T47D (cell line): Measurements from ENCODE around the gene ZNRD2.

ENCODE experiments used
- DNase-seq, 2 experiments: peaks; one replicate each; pipeline versions ENCODE4 v3.0.0 to v3.0.0-alpha.2; 2011 to 2012; ENCODE audit warnings: low read depth in 1 of 2, low spot score in 1 of 2
- JUND ChIP-seq: IDR thresholded peaks from 2 replicates; pipeline ENCODE4 v1.6.1; 2012; ENCODE audit warnings: low read depth
- in situ Hi-C: cut with HindIII; loops from 2 replicates; pipeline ENCODE4 v1.10.0; 2016; ENCODE audit warnings: low sequenced_read_pairs, low pct_unique_long_range_greater_than_20kb

Gene ZNRD2

DNA sequence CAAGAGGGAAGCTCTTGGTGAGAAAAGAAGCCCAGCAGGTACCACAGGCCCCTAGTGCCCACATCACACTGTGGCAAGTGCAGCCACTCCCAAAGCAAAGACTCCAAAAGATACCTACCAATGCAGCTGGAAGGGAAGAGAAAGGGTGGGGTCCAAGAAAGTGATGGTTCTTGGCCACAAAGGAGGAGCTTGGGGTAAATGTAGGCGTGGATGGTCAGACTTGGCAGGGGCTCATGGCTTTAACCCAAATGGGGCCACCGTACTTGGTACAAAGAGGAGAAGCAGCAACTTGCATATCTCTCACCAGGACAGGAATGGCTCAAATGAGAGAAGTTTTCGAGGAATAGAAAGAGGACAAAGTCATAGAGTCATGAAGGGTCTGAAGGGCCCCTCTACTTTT, 39.0 kb downstream of the ZNRD2 start:
- no peak for DNase-seq
- in situ Hi-C loops: no loop called here
- TF ChIP-seq JUND: no peak

DNA sequence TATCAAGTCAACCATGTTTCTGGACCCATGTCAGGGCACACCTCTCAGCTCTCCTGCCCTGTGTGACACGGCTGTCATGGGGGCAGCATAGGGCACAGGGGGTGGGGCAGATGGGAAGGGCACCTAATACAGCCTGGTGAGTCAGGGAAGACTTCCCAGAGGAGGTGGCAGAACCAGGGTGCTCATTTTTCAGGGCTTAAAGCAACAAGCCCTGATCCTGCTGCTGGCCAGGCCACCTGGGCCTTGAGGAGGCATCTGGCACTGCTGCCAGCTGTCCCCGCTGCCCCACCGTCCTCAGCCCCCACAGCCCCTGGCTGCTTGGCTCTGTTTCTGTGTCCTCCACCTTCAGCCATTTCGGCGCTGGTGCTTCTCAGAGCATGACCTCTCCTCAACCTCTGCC, 39.4 kb downstream of the ZNRD2 start:
- no peak for TF ChIP-seq JUND
- DNase-seq: no peak
- in situ Hi-C loops: no loop called here

DNA sequence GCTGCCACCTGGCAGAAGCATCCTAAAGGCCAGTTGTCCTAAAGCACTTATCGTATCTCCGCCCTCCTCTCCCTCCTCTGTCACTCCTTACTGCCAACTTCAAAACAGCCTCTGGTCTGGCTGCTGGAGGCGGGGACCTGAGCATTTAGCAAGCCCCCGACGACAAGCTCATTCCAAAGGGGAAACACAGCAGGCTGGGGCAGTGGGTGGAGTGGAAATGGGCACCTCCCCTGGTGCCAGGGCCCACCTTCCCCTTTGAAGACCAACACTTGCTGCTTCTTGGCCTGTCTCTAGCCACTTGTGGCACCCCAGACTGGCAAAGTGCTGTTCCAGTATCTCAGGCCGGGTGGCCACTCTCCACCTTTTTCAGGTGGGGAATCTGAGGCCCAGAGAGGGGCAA, 40.1 kb downstream of the ZNRD2 start:
- in situ Hi-C loops: no loop called here
- no peak for TF ChIP-seq JUND
- DNase-seq: no peak

DNA sequence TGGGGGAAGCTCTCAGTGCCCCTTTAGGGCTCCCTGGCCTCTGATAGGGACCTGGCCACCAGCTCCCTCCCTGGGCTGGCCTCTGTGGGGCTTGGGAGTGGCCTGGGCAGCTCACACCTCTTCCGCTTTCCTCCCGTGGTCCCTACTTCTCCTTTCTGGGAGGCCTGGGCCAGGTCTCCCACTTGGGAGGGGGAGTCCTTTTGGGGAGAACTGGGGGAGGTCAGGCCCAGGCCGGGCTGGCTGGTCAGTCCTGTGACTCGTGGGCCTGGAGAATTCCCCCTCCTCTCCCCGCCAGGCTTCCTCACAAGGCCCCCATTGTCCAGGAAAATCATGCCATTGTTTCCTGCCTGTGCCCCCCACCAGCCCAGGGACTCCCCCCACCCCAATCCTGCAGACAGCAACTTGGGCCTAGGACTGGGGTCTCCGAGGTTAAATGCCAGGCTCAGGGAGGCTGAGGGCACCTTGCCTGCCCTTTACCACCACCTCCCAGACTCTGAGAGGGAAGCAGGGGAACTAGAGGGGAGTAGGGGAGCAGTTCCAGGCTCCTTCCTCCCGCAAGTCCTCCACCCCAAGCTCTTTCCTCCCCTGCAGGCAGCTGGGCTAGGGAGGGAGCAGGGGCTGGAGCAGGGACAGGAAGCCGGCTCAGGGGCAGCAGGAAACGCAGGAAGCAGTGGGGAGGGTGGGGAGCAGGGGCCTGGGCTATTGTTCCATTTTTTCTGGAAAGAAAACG, 40.9 kb downstream of the ZNRD2 start:
- DNase-seq: no peak
- TF ChIP-seq JUND: no peak
- in situ Hi-C loops: no loop called here

DNA sequence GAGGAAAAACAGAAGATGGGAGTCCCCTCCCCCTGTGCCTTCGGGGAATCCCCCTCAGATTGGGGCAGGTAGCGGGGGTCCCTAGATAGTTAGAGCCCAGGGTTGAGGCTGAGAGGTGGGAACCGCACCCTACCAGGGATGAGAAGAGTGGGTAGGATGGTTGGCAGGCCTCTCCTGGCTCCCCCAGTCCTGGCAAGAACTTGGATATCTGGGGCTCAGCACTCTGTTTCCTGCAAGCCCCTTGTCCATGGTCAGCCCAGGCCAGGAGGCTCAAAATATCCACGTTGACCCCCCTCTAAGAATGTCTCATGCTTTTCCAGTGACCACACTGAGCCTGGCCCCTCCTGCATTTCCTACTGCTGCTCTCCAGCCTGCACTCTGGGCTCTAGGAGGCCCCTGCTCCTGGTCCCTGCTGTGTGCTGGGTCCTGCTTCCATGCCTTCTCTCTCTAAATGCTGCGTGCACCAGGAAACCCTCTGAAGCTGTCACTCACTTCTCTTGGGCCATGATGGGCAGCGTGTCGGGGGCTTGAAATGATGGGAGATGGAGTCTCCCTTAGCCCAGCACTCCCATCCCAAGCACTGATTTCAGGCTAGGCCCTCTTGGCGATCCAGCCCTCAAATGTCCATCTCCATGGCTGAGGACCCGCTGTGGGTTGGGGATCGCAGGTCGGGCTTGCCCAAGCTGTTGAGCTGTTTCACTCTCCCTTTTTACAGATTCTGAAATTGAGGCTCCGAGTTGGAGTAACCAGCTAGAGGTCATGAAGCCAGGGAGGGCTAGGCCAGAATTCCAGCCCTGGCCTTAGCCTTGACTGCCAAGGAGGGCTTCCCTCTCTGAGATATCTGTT, 41.7 kb downstream of the ZNRD2 start:
- no peak for TF ChIP-seq JUND
- DNase-seq: no peak
- in situ Hi-C loops: no loop called here

DNA sequence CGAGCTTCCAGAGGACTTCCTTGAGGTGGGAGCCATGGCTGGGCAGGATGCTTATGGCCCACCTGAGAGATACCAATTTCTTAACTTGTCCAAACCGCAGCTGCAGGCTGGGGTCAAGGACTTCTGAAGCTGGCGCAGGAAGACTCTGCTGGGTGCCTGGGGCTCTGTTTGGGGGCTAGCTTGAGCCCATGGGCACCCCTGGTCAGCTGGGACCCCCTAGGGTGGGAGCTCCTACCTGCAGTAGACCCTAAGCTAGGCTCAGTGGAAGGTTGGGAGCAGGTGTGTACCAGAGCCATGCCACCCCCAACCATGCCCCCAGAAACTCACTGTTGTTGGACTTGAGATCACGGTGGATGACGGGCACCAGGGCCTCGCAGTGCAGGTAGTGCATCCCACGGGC, 42.4 kb downstream of the ZNRD2 start:
- no peak for DNase-seq
- in situ Hi-C loops: no loop called here
- TF ChIP-seq JUND: no peak

DNA sequence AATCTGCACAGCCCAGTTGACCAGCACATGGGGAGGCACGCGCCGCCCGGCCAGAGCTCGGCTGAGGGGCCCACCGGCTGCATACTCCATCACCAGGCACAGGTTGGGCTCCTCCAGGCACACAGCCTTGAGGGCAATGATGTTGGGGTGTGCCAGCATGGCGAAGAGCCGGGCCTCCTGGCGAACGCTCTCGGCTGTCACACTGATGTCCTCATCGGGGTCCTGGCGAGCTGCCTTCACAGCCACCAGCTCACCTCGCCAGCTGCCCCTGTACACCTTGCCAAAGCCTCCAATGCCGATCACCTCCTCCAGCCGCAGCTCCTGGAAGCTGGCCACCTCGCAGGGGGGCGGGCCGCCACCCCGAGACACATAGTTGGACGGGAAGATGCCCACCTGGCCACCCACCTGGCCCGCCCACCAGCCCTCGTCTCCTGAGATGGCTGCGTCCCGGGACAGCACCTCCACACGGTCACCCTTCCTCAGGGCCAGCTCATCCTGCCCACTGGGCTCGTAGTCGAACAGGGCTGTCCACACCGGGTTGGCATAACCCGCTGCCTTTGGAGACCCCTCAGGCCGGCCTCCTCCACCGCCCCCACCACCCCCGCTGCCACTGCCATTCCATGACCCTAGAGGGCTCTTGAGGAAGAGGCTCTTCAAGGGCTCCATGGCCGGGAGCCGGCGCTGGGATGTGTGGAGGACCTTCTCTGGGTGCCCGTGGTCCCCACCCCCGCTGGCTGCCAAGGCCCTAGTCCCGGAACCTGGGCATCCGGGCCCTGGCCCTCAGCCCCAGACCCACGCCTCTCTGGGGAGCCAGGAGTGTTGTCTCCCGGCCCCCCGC, 43.0 kb downstream of the ZNRD2 start:
- TF ChIP-seq JUND: no peak
- in situ Hi-C loops: no loop called here
- DNase-seq: peak in 1 of 2 experiments; percentile 58

DNA sequence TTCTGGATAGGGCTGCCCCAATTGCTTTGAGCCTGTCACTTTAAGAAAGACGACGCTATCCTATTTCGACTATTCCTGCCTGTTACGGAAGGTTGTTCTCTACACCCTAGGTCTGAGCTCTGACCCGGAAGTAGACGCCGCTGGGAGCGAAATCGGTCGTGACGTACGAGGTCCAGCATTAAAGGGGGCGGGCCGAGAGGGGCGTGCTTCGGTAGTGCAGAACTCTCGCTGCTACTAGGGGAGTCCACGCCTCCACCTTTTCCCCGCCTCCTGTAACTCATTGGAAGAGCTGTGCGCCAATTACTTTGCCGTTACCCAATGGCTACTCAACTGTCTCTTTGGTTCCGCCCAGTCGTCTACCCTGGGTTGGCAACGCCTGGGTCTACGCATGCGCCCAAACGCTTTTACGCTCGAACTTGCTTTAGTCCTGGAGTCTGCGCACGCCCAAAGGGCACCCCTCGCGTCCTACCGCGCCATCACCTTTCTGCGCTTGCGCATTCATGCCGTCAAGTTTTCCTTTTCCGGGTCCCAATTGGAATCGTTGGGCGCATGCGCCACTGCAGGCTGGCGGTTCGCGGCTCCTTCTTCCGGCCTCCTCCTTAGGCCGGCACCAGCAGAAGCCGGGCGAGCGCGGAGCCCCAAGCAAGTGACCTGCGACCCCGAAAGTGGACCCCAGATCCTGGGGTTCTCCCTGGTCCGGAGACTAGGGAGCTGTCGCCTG, 45.1 kb downstream of the ZNRD2 start, which contains the start of gene PCNX3:
TSS of gene PCNX3 (plus strand) at position 548 of the 721 bp plus-strand sequence. CDS start 536 bp downstream, outside the sequence.
- TF ChIP-seq JUND: no peak
- peak; percentile 100 for DNase-seq
- in situ Hi-C loops: no loop called here

DNA sequence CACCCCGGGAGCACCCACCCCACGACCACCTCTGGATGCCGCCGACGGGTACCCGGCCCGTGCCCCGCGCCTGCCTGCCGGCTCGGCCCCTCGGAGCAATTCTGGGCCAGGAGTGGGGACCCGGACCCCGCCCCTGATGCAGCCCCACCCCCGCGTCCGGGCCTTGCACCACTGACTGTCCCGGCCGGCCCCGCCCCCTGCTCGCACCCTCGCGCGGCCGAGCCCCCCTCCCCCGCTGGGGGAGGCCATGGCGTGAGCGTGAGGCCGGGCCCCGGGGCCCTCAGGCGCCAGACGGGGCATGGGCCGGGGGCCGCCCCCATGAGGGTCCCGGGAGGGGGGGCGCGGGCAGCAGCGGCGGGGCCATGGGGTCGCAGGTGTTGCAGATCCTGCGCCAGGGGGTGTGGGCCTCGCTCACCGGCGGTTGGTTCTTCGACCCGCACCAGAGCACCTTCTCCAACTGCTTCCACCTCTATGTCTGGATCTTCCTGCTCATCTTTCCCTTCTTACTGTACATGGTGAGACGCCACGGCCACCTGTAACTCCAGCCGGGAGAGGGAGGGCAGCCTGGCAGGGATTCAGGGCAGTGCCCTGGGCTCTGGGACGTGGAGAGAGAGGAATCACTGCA, 45.8 kb downstream of the ZNRD2 start:
- in situ Hi-C loops: no loop called here
- no peak for TF ChIP-seq JUND
- DNase-seq: peak; percentile 67 to 70

DNA sequence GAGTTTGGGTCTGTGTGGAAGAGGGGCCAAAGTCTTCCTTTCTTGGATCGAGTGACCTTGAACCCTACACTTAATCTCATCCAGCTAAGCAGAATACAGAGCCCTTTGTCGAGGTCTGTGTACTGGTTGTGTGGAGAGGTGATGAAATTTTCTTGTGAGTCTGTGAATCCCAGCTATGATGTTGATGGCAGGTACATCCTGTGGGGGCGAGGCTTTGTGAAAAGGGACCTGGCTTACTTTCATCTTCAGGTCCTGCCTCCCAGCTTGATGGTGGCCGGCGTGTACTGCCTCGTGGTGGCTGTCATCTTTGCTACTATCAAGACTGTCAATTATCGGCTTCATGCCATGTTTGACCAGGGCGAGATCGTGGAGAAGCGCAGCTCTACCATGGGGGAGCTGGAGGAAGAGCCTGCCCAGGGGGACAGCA, 46.3 kb downstream of the ZNRD2 start:
- in situ Hi-C loops: no loop called here
- DNase-seq: no peak
- no peak for TF ChIP-seq JUND

DNA sequence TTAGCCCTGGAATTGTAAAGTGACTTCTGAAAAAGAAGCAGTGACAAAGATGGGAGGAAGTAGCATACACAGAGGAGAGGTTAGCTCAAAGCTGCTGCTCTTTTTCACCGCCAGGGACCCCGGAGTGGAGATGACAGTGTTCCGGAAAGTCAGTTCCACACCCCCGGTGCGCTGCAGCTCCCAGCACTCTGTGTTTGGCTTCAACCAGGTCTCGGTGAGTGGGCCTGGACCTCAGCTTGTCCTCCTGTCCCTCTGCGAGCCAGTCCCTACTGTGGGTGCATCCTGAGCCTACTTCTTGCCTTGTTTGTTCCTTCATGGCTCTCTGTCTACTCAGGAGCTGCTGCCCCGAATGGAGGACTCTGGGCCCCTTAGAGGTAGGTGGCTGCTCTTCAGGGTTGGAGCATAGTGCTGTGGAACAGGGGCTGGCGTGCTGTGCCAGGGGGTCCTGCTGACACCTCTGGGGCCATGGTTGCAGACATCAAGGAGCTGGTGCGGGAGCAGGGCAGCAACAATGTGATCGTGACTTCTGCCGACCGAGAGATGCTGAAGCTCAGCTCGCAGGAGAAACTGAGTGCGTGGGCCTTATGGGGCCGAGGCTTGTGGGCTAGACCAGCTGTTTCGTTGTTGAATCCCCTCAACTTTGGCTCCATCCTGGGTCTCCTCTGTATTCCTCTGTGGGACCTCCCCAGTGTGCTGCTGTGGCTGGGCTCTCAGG, 47.0 kb downstream of the ZNRD2 start:
- no peak for DNase-seq
- in situ Hi-C loops: no loop called here
- TF ChIP-seq JUND: no peak
